HepG2 (cell line): ENCODE measurements around the gene SMIM29. TPM values are rescaled to one million over a fixed set of nuclear protein-coding genes. Genes with fewer than 3 reads are reported as not detected.

ENCODE experiments used
- ARID5B ChIP-seq: IDR thresholded peaks from 2 replicates; pipeline ENCODE4 v1.4.0; 2020; ENCODE audit warnings: mild to moderate bottlenecking, missing genetic modification reagents
- CC2D1A ChIP-seq: sonication (generic); formaldehyde crosslinking; IDR thresholded peaks from 2 replicates; pipeline ENCODE4 v1.8.1; 2023; ENCODE audit warnings: mild to moderate bottlenecking, missing genetic modification reagents
- DPF2 ChIP-seq: sonication (generic); formaldehyde crosslinking; IDR thresholded peaks from 2 replicates; pipeline ENCODE4 v1.4.0; 2020; ENCODE audit warnings: mild to moderate bottlenecking, low read depth, missing genetic modification reagents, borderline replicate concordance
- E2F1 ChIP-seq: sonication (generic); formaldehyde crosslinking; IDR thresholded peaks from 2 replicates; pipeline ENCODE4 v1.5.0; 2020; ENCODE audit warnings: missing genetic modification reagents
- FOXA3 ChIP-seq: IDR thresholded peaks from 2 replicates; pipeline ENCODE4 v1.6.1; 2016; ENCODE audit warnings: missing genetic modification reagents, missing compliant biosample characterization
- GATA4 ChIP-seq: sonication (generic); IDR thresholded peaks from 2 replicates; pipeline ENCODE4 v1.6.1; 2016; ENCODE audit warnings: antibody characterized with exemption, low read depth, borderline replicate concordance
- GATAD2A ChIP-seq: IDR thresholded peaks from 2 replicates; pipeline ENCODE4 v1.6.1; 2016
- HNRNPK ChIP-seq: fragments of 200-400 bp; formaldehyde crosslinking; IDR thresholded peaks from 2 replicates; pipeline ENCODE4 v1.6.1; 2018; ENCODE audit warnings: low read length, low read depth, moderate library complexity, mild to moderate bottlenecking; ENCODE audit not compliant: poor library complexity, severe bottlenecking
- ISX ChIP-seq: sonication (generic); formaldehyde crosslinking; conservative IDR thresholded peaks from 2 replicates; pipeline ENCODE4 v1.5.0; 2020; ENCODE audit warnings: missing genetic modification reagents
- JUN ChIP-seq: sonication (generic); formaldehyde crosslinking; IDR thresholded peaks from 2 replicates; pipeline ENCODE4 v1.4.0; 2020; ENCODE audit warnings: mild to moderate bottlenecking, missing genetic modification reagents
- MED8 ChIP-seq: sonication (generic); formaldehyde crosslinking; IDR thresholded peaks from 2 replicates; pipeline ENCODE4 v1.8.1; 2023; ENCODE audit warnings: mild to moderate bottlenecking, missing genetic modification reagents; ENCODE audit not compliant: insufficient replicate concordance
- NCOR1 ChIP-seq: fragments of 200-600 bp; sonication (generic); IDR thresholded peaks from 2 replicates; pipeline ENCODE4 v1.7.0; 2017; ENCODE audit warnings: antibody characterized with exemption, low read length, borderline replicate concordance
- RFXANK ChIP-seq: IDR thresholded peaks from 2 replicates; pipeline ENCODE4 v1.6.1; 2016
- SMAD1 ChIP-seq: sonication (generic); formaldehyde crosslinking; IDR thresholded peaks from 2 replicates; pipeline ENCODE4 v1.4.0; 2020; ENCODE audit warnings: missing genetic modification reagents, low read depth, mild to moderate bottlenecking, borderline replicate concordance
- TEAD2 ChIP-seq: sonication (generic); formaldehyde crosslinking; IDR thresholded peaks from 2 replicates; pipeline ENCODE4 v1.9.0; 2021; ENCODE audit warnings: missing genetic modification reagents
- ZBTB21 ChIP-seq: sonication (generic); formaldehyde crosslinking; IDR thresholded peaks from 2 replicates; pipeline ENCODE4 v1.4.0; 2020; ENCODE audit warnings: missing genetic modification reagents
- ZFYVE20 ChIP-seq: sonication (generic); formaldehyde crosslinking; IDR thresholded peaks from 2 replicates; pipeline ENCODE4 v1.8.0; 2023; ENCODE audit warnings: low read depth, mild to moderate bottlenecking, moderate library complexity, missing genetic modification reagents, borderline replicate concordance
- ZKSCAN1 ChIP-seq: fragments of 150-350 bp; IDR thresholded peaks from 2 replicates; pipeline ENCODE4 v1.6.1; 2014; ENCODE audit warnings: low read length
- ZKSCAN8 ChIP-seq: IDR thresholded peaks from 2 replicates; pipeline ENCODE4 v1.6.1; 2016; ENCODE audit warnings: borderline replicate concordance, missing genetic modification reagents, missing compliant biosample characterization
- ZNF225 ChIP-seq: sonication (generic); formaldehyde crosslinking; IDR thresholded peaks from 2 replicates; pipeline ENCODE4 v1.4.0; 2020; ENCODE audit warnings: mild to moderate bottlenecking, missing genetic modification reagents
- ZNF263 ChIP-seq: sonication (generic); formaldehyde crosslinking; IDR thresholded peaks from 2 replicates; pipeline ENCODE4 v1.4.0; 2020; ENCODE audit warnings: missing genetic modification reagents
- ZNF275 ChIP-seq: sonication (generic); formaldehyde crosslinking; IDR thresholded peaks from 2 replicates; pipeline ENCODE4 v1.8.0; 2022; ENCODE audit warnings: missing genetic modification reagents, mild to moderate bottlenecking, inconsistent platforms, borderline replicate concordance
- ZNF549 ChIP-seq: sonication (generic); formaldehyde crosslinking; IDR thresholded peaks from 2 replicates; pipeline ENCODE4 v1.5.0; 2020; ENCODE audit warnings: missing genetic modification reagents
- ZNF614 ChIP-seq: IDR thresholded peaks from 2 replicates; pipeline ENCODE4 v1.6.1; 2018; ENCODE audit warnings: missing biosample characterization, missing genetic modification reagents, inconsistent platforms, borderline replicate concordance
- ZNF619 ChIP-seq: sonication (generic); formaldehyde crosslinking; IDR thresholded peaks from 2 replicates; pipeline ENCODE4 v1.4.0; 2020; ENCODE audit warnings: mild to moderate bottlenecking, missing genetic modification reagents
- ZSCAN30 ChIP-seq: sonication (generic); formaldehyde crosslinking; IDR thresholded peaks from 2 replicates; pipeline ENCODE4 v1.5.0; 2020; ENCODE audit warnings: mild to moderate bottlenecking, missing genetic modification reagents
- polyA plus RNA-seq, 8 experiments: library from polyadenylated mRNA; depleted of rRNA in 3 of 8; stranded (reverse) in 7 of 8; unstranded in 1 of 8; fragments of >200 nt; fragmentation: Illumina TruSeq in 4 of 8; extraction: Trizol in 4 of 8; gene quantifications; 2 replicates each; pipeline versions ENCODE4 v1.2.1 to v1.2.3, GENCODE V29; 2011 to 2016; ENCODE audit warnings: low read depth in 4 of 8, missing spikeins in 1 of 8, mixed read lengths in 1 of 8; ENCODE audit not compliant: insufficient read depth in 1 of 8
- total RNA-seq, 5 experiments: library from RNA; depleted of rRNA; stranded (reverse); fragments of >200 nt; fragmentation: Illumina TruSeq; extraction: Trizol; gene quantifications; 2 replicates each; pipeline ENCODE4 v1.2.3, GENCODE V29; 2016; ENCODE audit warnings: low read depth in 1 of 5

SMIM29 gene
- total and polyA plus RNA-seq, 2 of the 13 experiments (the other 11 are each of a cell fraction or from before 2014, with no cell fraction given) = 8.8 to 15.3 TPM

- TF ChIP-seq FOXA3 (CRISPR knock-in tag) (peak; percentile 59), ZFYVE20 (CRISPR knock-in tag) (no peak), MED8 (no peak), ZNF549 (no peak), HNRNPK (no peak), ZNF614 (CRISPR knock-in tag) (0 out of 2 replicates have a peak, but pooled peaks have one; percentile 55), GATAD2A (CRISPR knock-in tag) (peak; percentile 72; the same call in 1 of the 2 replicates), ISX (no peak), ZNF275 (CRISPR knock-in tag) (no peak), ZNF263 (CRISPR knock-in tag) (peak; percentile 100), ZSCAN30 (no peak), RFXANK (CRISPR knock-in tag) (no peak), GATA4 (no peak), ZNF225 (no peak), CC2D1A (CRISPR knock-in tag) (no peak), ZNF619 (no peak), ZBTB21 (CRISPR knock-in tag) (no peak), ARID5B (CRISPR knock-in tag) (peak; percentile 77), SMAD1 (CRISPR knock-in tag) (no peak), NCOR1 (no peak), ZKSCAN1 (peak; percentile 68; the same call in 1 of the 2 replicates), E2F1 (CRISPR knock-in tag) (no peak), JUN (no peak), TEAD2 (CRISPR knock-in tag) (no peak), ZKSCAN8 (CRISPR knock-in tag) (no peak), DPF2 (no peak)
These were observed 28.3 kb upstream of the SMIM29 start (continued) for GRCh38 chr6:34276881-34277762.
